H1 (cell line): ENCODE measurements around the gene HDX. TPM values are rescaled to one million over a fixed set of nuclear protein-coding genes. Genes with fewer than 3 reads are reported as not detected.

Experiments
- CTCF ChIA-PET: fragments of 300-600 bp; sonication (Branson Sonifier 250); formaldehyde crosslinking; loops from one replicate; lab custom pipeline; 2021; ENCODE audit not compliant: partially characterized antibody; lab: Charles Lee
- POLR2A ChIA-PET: fragments of 300-600 bp; sonication (Branson Sonifier 250); formaldehyde crosslinking; loops from one replicate; lab custom pipeline; 2021; ENCODE audit warnings: inconsistent platforms; ENCODE audit not compliant: partially characterized antibody; lab: Charles Lee
- DNase-seq, 2 experiments: peaks; one replicate each; pipeline versions ENCODE4 v3.0.0 to v3.0.0-alpha.2; 2010 to 2022; ENCODE audit warnings: low spot score in 2 of 2, low read depth in 1 of 2, mixed read lengths in 1 of 2
- FAIRE-seq: peaks from 2 replicates; lab custom pipeline; 2011; peaks lifted over from hg19 to GRCh38; lab: Jason Lieb, UNC
- H2AFZ ChIP-seq: 2 replicates; pipeline ENCODE4 v1.8.1; 2012; ENCODE audit warnings: low read length, inconsistent platforms
- H2AK5ac ChIP-seq: 2 replicates; pipeline ENCODE4 v1.6.1; 2013; ENCODE audit warnings: low read depth, low read length
- H2BK120ac ChIP-seq: replicated peaks from 2 replicates; pipeline ENCODE3; 2013; ENCODE audit warnings: low read depth, low read length, inconsistent platforms
- H2BK12ac ChIP-seq: 2 replicates; pipeline ENCODE4 v1.6.1; 2013; ENCODE audit warnings: low read depth, low read length
- H2BK15ac ChIP-seq: 2 replicates; pipeline ENCODE4 v1.6.1; 2013; ENCODE audit warnings: low read length
- H2BK20ac ChIP-seq: 2 replicates; pipeline ENCODE4 v1.6.1; 2013; ENCODE audit warnings: low read length
- H2BK5ac ChIP-seq: 2 replicates; pipeline ENCODE4 v1.6.1; 2013; ENCODE audit warnings: low read depth, low read length
- H3K14ac ChIP-seq: 2 replicates; pipeline ENCODE4 v1.6.1; 2013; ENCODE audit warnings: inconsistent platforms; ENCODE audit not compliant: insufficient read length
- H3K18ac ChIP-seq: 2 replicates; pipeline ENCODE4 v1.6.1; 2013; ENCODE audit warnings: low read length; ENCODE audit errors: extremely low read depth
- H3K23ac ChIP-seq: 2 replicates; pipeline ENCODE4 v1.6.1; 2013; ENCODE audit warnings: inconsistent platforms; ENCODE audit not compliant: insufficient read length
- H3K23me2 ChIP-seq: 2 replicates; pipeline ENCODE4 v1.6.1; 2013; ENCODE audit warnings: low read depth, low read length
- H3K27ac ChIP-seq: 2 replicates; pipeline ENCODE4 v1.6.1; 2011; ENCODE audit warnings: low read depth, low read length, inconsistent platforms
- H3K27me3 ChIP-seq, 4 experiments: replicated peaks in 1 of 4; 1 replicate in 1 of 4; 2 replicates in 3 of 4; pipeline versions ENCODE4 v1.6.1 to v1.8.1; 2011 to 2013; ENCODE audit warnings: low read length in 3 of 4, mild to moderate bottlenecking in 3 of 4, inconsistent platforms in 2 of 4, mixed read lengths in 2 of 4, moderate library complexity in 1 of 4; ENCODE audit not compliant: control insufficient read depth in 3 of 4, insufficient read depth in 3 of 4; ENCODE audit errors: extremely low read depth in 1 of 4
- H3K36me3 ChIP-seq, 4 experiments: 2 replicates each; pipeline versions ENCODE4 v1.6.1 to v1.8.1; 2011 to 2013; ENCODE audit warnings: mild to moderate bottlenecking in 4 of 4, low read length in 3 of 4, moderate library complexity in 2 of 4, control low read depth in 1 of 4, inconsistent platforms in 1 of 4; ENCODE audit not compliant: insufficient read depth in 4 of 4, control insufficient read depth in 2 of 4
- H3K4ac ChIP-seq: replicated peaks from 2 replicates; pipeline ENCODE3; 2013; ENCODE audit warnings: low read length, low read depth, mixed read lengths, inconsistent platforms; ENCODE audit not compliant: insufficient read length
- H3K4me1 ChIP-seq, 4 experiments: replicated peaks in 1 of 4; 1 replicate in 1 of 4; 2 replicates in 3 of 4; pipeline versions ENCODE4 v1.6.1 to v1.8.1; 2011 to 2013; ENCODE audit warnings: low read length in 3 of 4, inconsistent platforms in 2 of 4, mixed read lengths in 1 of 4; ENCODE audit not compliant: insufficient read depth in 4 of 4, control insufficient read depth in 3 of 4
- H3K4me2 ChIP-seq, 2 experiments: 2 replicates each; pipeline versions ENCODE4 v1.6.1 to v1.8.1; 2011 to 2013; ENCODE audit warnings: low read depth in 2 of 2, low read length in 2 of 2, control low read depth in 1 of 2, inconsistent platforms in 1 of 2, mild to moderate bottlenecking in 1 of 2; ENCODE audit not compliant: insufficient read depth in 1 of 2
- H3K4me3 ChIP-seq, 4 experiments: fragments of 200-600, 300-600 bp in 1 of 4; sonication (generic), shearing (Covaris generic), sonication (Bioruptor Twin) in 1 of 4; 2 replicates each; pipeline versions ENCODE4 v1.5.1 to v1.8.1; 2011 to 2016; ENCODE audit warnings: low read length in 4 of 4, low read depth in 3 of 4, control low read depth in 2 of 4, inconsistent platforms in 2 of 4, mild to moderate bottlenecking in 2 of 4, mixed read lengths in 1 of 4, moderate library complexity in 1 of 4; ENCODE audit not compliant: insufficient read depth in 2 of 4; ENCODE audit errors: extremely low read depth in 1 of 4
- H3K56ac ChIP-seq: replicated peaks from 2 replicates; pipeline ENCODE3; 2013; ENCODE audit warnings: low read depth, mild to moderate bottlenecking, mixed read lengths, low read length, inconsistent platforms; ENCODE audit not compliant: insufficient read length
- H3K79me1 ChIP-seq: 2 replicates; pipeline ENCODE4 v1.6.1; 2013; ENCODE audit warnings: low read depth, low read length, control low read depth
- H3K79me2 ChIP-seq, 2 experiments: 2 replicates each; pipeline versions ENCODE4 v1.6.1 to v1.8.1; 2012 to 2013; ENCODE audit warnings: low read length in 2 of 2, mild to moderate bottlenecking in 2 of 2, inconsistent platforms in 1 of 2; ENCODE audit not compliant: insufficient read depth in 2 of 2, control insufficient read depth in 1 of 2
- H3K9ac ChIP-seq, 4 experiments: replicated peaks in 1 of 4; 1 replicate in 1 of 4; 2 replicates in 3 of 4; pipeline versions ENCODE4 v1.6.1 to v1.8.1; 2011 to 2013; ENCODE audit warnings: low read depth in 3 of 4, low read length in 3 of 4, control low read depth in 2 of 4, mild to moderate bottlenecking in 2 of 4, moderate library complexity in 2 of 4, inconsistent platforms in 1 of 4; ENCODE audit errors: extremely low read depth in 1 of 4
- H3K9me3 ChIP-seq, 2 experiments: 2 replicates each; pipeline versions ENCODE4 v1.6.1 to v1.8.1; 2012 to 2013; ENCODE audit warnings: mild to moderate bottlenecking in 2 of 2, moderate library complexity in 2 of 2, control low read depth in 1 of 2, inconsistent platforms in 1 of 2, low read depth in 1 of 2, low read length in 1 of 2, mixed read lengths in 1 of 2; ENCODE audit not compliant: insufficient read depth in 2 of 2
- H4K20me1 ChIP-seq, 2 experiments: replicated peaks in 1 of 2; 2 replicates each; pipeline versions ENCODE3 to v1.8.1; 2011 to 2013; ENCODE audit warnings: inconsistent platforms in 2 of 2, low read length in 2 of 2, mild to moderate bottlenecking in 1 of 2; ENCODE audit not compliant: insufficient read depth in 2 of 2, control insufficient read depth in 1 of 2
- H4K5ac ChIP-seq: 2 replicates; pipeline ENCODE4 v1.6.1; 2013; ENCODE audit warnings: low read length, low read depth, mixed read lengths, inconsistent platforms; ENCODE audit not compliant: insufficient read length
- H4K8ac ChIP-seq: 2 replicates; pipeline ENCODE4 v1.8.0; 2013; ENCODE audit warnings: mild to moderate bottlenecking, moderate library complexity, low read length, inconsistent platforms; ENCODE audit not compliant: insufficient read depth; ENCODE audit errors: extremely low read depth
- H4K91ac ChIP-seq: replicated peaks from 2 replicates; pipeline ENCODE3; 2013; ENCODE audit warnings: low read length, mixed read lengths, inconsistent platforms; ENCODE audit not compliant: insufficient read length
- ASH2L ChIP-seq: fragments of 200-600, 300-600 bp; sonication (generic); IDR thresholded peaks from one replicate; pipeline ENCODE4 v1.7.1; 2017; ENCODE audit warnings: low read length
- CREB1 ChIP-seq: IDR thresholded peaks from 2 replicates; pipeline ENCODE4 v1.6.1; 2012; ENCODE audit warnings: inconsistent platforms
- TEAD4 ChIP-seq: IDR thresholded peaks from 2 replicates; pipeline ENCODE4 v1.6.1; 2012; ENCODE audit warnings: low read depth, low read length, inconsistent platforms, mixed read lengths
- WGBS, 2 experiments: shearing (Covaris generic) in 1 of 2; methylation state at CpG; one replicate each; pipeline versions ENCODE4 v1.1.6 to v1.1.7; 2013 to 2015; ENCODE audit warnings: low lambda C conversion rate in 2 of 2, mixed read lengths in 2 of 2, inconsistent platforms in 1 of 2, low coverage in 1 of 2, missing lambda C conversion rate in 1 of 2; ENCODE audit not compliant: insufficient replicate concordance in 2 of 2, insufficient coverage in 1 of 2, insufficient read length in 1 of 2; ENCODE audit errors: extremely low coverage in 1 of 2, missing lambda C conversion rate in 1 of 2; 5-methylcytosine and 5-hydroxymethylcytosine counted together
- polyA plus RNA-seq, 7 experiments: library from polyadenylated mRNA; depleted of rRNA in 3 of 7; stranded (reverse) in 5 of 7; unstranded in 2 of 7; fragments of >200 nt in 5 of 7; fragments of 200-250 nt in 2 of 7; gene quantifications; 1 replicate in 5 of 7; 2 replicates in 1 of 7; 4 replicates in 1 of 7; pipeline versions ENCODE4 v1.2.1 to v1.2.3, GENCODE V29; 2011 to 2013; ENCODE audit warnings: missing spikeins in 2 of 7, mixed read lengths in 2 of 7
- total RNA-seq: library from RNA; stranded (reverse); fragmentation: NEBNext Ultra II Directional; extraction: Animal tissue kit (Norgen Biotek cat#: 25700); gene quantifications from 2 replicates; pipeline ENCODE4 v1.2.1, GENCODE V29; 2021

Gene HDX
- total and polyA plus RNA-seq, 2 of the 8 experiments (the other 6 are each of a cell fraction or from before 2014, with no cell fraction given): 0.54 to 10.2 TPM

- H4K20me1 ChIP-seq: no peaks in the 10 kb centered on the region
These were observed 26.7 kb downstream of the HDX start for GRCh38 chrX:84475596-84475995.

More at GRCh38 chrX:84475596-84475995, 26.7 kb downstream of the HDX start:
- Histone ChIP-seq H2AFZ (no peak overlapping the region), H3K4me3 (no peak overlapping the region), H4K8ac (no peak overlapping the region), H2BK20ac (no peak overlapping the region), H3K14ac (no peak overlapping the region), H2BK5ac (no peak overlapping the region), H3K9me3 (no peaks in the 10 kb centered on the region), H3K18ac (no peak overlapping the region), H3K79me2 (no peaks in the 10 kb centered on the region), H3K23me2 (no peaks in the 10 kb centered on the region), H3K23ac (no peak overlapping the region), H2BK12ac (no peak overlapping the region), H3K27ac (no peak overlapping the region), H3K9ac (no peak overlapping the region), H3K27me3 (no peaks in the 10 kb centered on the region), H4K91ac (no peak overlapping the region), H2BK120ac (no peak overlapping the region), H3K36me3 (no peaks in the 10 kb centered on the region), H3K4me2 (no peak overlapping the region), H3K56ac (no peak overlapping the region), H3K4me1 (no peaks in the 10 kb centered on the region), H3K4ac (no peak overlapping the region), H4K5ac (no peak overlapping the region), H2BK15ac (no peak overlapping the region), H2AK5ac (no peak overlapping the region), H3K79me1 (no peaks in the 10 kb centered on the region)
- POLR2A ChIA-PET: no interaction called here
- CTCF ChIA-PET: no interaction called here
- TF ChIP-seq TEAD4: no peak
- TF ChIP-seq CREB1: no peak
- TF ChIP-seq ASH2L: no peak
- no peak for FAIRE-seq
- WGBS, 2 experiments: 95% methylated on average over 2 of the region's 2 CpGs; no CpG with 5 or more reads in 1 of the 2 experiments
- no peak for DNase-seq
